A549 (cell line): ENCODE data around the gene ERFL. TPM values are rescaled to one million over a fixed set of nuclear protein-coding genes. Genes with fewer than 3 reads are reported as not detected.

ENCODE experiments used
- BCL3 ChIP-seq: fragments of >200 bp; sonication (Bioruptor Twin); formaldehyde crosslinking; IDR thresholded peaks from 3 replicates; pipeline ENCODE4 v1.6.1; 2016
- CBX8 ChIP-seq: fragments of 200-600 bp; sonication (generic); IDR thresholded peaks from 2 replicates; pipeline ENCODE4 v1.6.1; 2016
- CEBPB ChIP-seq, 2 experiments: fragments of >200 bp in 1 of 2; sonication (Bioruptor Twin) in 1 of 2; formaldehyde crosslinking in 1 of 2; IDR thresholded peaks; 2 replicates each; pipeline ENCODE4 v1.6.1; 2012 to 2016
- CHD4 ChIP-seq: fragments of 200-600 bp; sonication (generic); IDR thresholded peaks from 2 replicates; pipeline ENCODE4 v1.6.1; 2016; ENCODE audit warnings: antibody characterized with exemption, mild to moderate bottlenecking, borderline replicate concordance
- E2F6 ChIP-seq: IDR thresholded peaks from 2 replicates; pipeline ENCODE4 v1.6.1; 2012; ENCODE audit warnings: low read depth, borderline replicate concordance
- ELK1 ChIP-seq: fragments of 150-350 bp; IDR thresholded peaks from 2 replicates; pipeline ENCODE4 v1.6.1; 2014; ENCODE audit warnings: low read depth, mild to moderate bottlenecking, low read length
- ESRRA ChIP-seq: fragments of 150-350 bp; IDR thresholded peaks from 2 replicates; pipeline ENCODE4 v1.6.1; 2014; ENCODE audit warnings: mild to moderate bottlenecking, low read length, borderline replicate concordance
- FOSB ChIP-seq: fragments of 250-450 bp; sonication (Bioruptor Pico); IDR thresholded peaks from 2 replicates; pipeline ENCODE4 v1.5.0; 2020; ENCODE audit warnings: mild to moderate bottlenecking, moderate library complexity
- FOSL2 ChIP-seq, 2 experiments: fragments of 450-650 bp in 1 of 2; fragments of >200 bp in 1 of 2; sonication (Bioruptor Twin) in 1 of 2; formaldehyde crosslinking; IDR thresholded peaks; 2 replicates each; pipeline versions ENCODE4 v1.5.0 to v1.6.1; 2016 to 2020; ENCODE audit warnings: mild to moderate bottlenecking in 1 of 2, moderate library complexity in 1 of 2
- FOXS1 ChIP-seq: fragments of 250-450 bp; sonication (Bioruptor Pico); IDR thresholded peaks from 2 replicates; pipeline ENCODE4 v1.5.0; 2020; ENCODE audit warnings: mild to moderate bottlenecking, moderate library complexity
- GATA3 ChIP-seq: IDR thresholded peaks from 2 replicates; pipeline ENCODE4 v1.6.1; 2012; ENCODE audit warnings: borderline replicate concordance
- HMGXB4 ChIP-seq: fragments of 250-450 bp; sonication (Bioruptor Pico); IDR thresholded peaks from 2 replicates; pipeline ENCODE4 v1.5.0; 2021; ENCODE audit warnings: mild to moderate bottlenecking, moderate library complexity, borderline replicate concordance
- HOXA7 ChIP-seq: fragments of 250-450 bp; sonication (Bioruptor Pico); IDR thresholded peaks from 2 replicates; pipeline ENCODE4 v1.5.0; 2020; ENCODE audit warnings: mild to moderate bottlenecking, moderate library complexity
- HOXB13 ChIP-seq: fragments of 250-450 bp; sonication (Bioruptor Pico); IDR thresholded peaks from 2 replicates; pipeline ENCODE4 v1.5.0; 2020; ENCODE audit warnings: low read depth, mild to moderate bottlenecking, moderate library complexity
- HOXB5 ChIP-seq: fragments of 250-450 bp; sonication (Bioruptor Pico); IDR thresholded peaks from 2 replicates; pipeline ENCODE4 v1.5.0; 2020; ENCODE audit warnings: mild to moderate bottlenecking, moderate library complexity
- KDM1A ChIP-seq: fragments of 200-600 bp; sonication (generic); IDR thresholded peaks from 2 replicates; pipeline ENCODE4 v1.6.1; 2016; ENCODE audit warnings: low read depth, mild to moderate bottlenecking
- MYC ChIP-seq: IDR thresholded peaks from 2 replicates; pipeline ENCODE4 v1.6.1; 2012; ENCODE audit warnings: mild to moderate bottlenecking, inconsistent platforms, low read length, improper control_type of control experiment, borderline replicate concordance
- NFE2L2 ChIP-seq: fragments of 150-350 bp; conservative IDR thresholded peaks from 2 replicates; pipeline ENCODE4 v1.6.1; 2014; ENCODE audit warnings: low read length
- PHF8 ChIP-seq: fragments of 200-600 bp; sonication (generic); IDR thresholded peaks from 2 replicates; pipeline ENCODE4 v1.6.1; 2016; ENCODE audit warnings: low read depth, mild to moderate bottlenecking, antibody characterized with exemption, moderate library complexity, borderline replicate concordance
- POLR2AphosphoS2 ChIP-seq: conservative IDR thresholded peaks from 2 replicates; pipeline ENCODE4 v1.6.1; 2012; ENCODE audit warnings: low read length, improper control_type of control experiment, inconsistent platforms
- REST ChIP-seq: fragments of 200-600 bp; sonication (generic); IDR thresholded peaks from 2 replicates; pipeline ENCODE4 v1.6.1; 2016; ENCODE audit warnings: antibody characterized with exemption, mild to moderate bottlenecking, moderate library complexity
- SMC3 ChIP-seq: fragments of >200 bp; sonication (Bioruptor Twin); formaldehyde crosslinking; IDR thresholded peaks from 3 replicates; pipeline ENCODE4 v1.6.1; 2018; ENCODE audit warnings: inconsistent platforms
- TP53 ChIP-seq: fragments of 250-450 bp; sonication (Bioruptor Pico); IDR thresholded peaks from 2 replicates; pipeline ENCODE4 v1.5.0; 2021; ENCODE audit warnings: mild to moderate bottlenecking, moderate library complexity
- ZC3H11A ChIP-seq: fragments of 450-650 bp; IDR thresholded peaks from 2 replicates; pipeline ENCODE4 v1.6.1; 2014; ENCODE audit warnings: antibody characterized with exemption, mild to moderate bottlenecking
- ZNF302 ChIP-seq: fragments of 250-450 bp; sonication (Bioruptor Pico); IDR thresholded peaks from 2 replicates; pipeline ENCODE4 v1.9.0; 2021; ENCODE audit warnings: inconsistent platforms, mild to moderate bottlenecking, moderate library complexity
- polyA plus RNA-seq, 4 experiments: library from polyadenylated mRNA; depleted of rRNA in 3 of 4; stranded (reverse); fragments of >200 nt; fragmentation: RNase III in 1 of 4; extraction: RNeasy Plus Mini Kit Qiagen cat#74134 plus additional on column Dnase treatment in 1 of 4; gene quantifications; 2 replicates in 3 of 4; 3 replicates in 1 of 4; pipeline ENCODE4 v1.2.3, GENCODE V29; 2011 to 2017
- TF ChIP-seq, protein P1 (sequence below): fragments of >200 bp; sonication (Bioruptor Twin); formaldehyde crosslinking; IDR thresholded peaks from 3 replicates; pipeline ENCODE4 v1.5.1; 2016

The ERFL gene
- polyA plus RNA-seq, 2 of the 4 experiments (the other 2 are of a cell fraction) = 0.15 to 0.19 TPM

- TF ChIP-seq, protein P1, sequence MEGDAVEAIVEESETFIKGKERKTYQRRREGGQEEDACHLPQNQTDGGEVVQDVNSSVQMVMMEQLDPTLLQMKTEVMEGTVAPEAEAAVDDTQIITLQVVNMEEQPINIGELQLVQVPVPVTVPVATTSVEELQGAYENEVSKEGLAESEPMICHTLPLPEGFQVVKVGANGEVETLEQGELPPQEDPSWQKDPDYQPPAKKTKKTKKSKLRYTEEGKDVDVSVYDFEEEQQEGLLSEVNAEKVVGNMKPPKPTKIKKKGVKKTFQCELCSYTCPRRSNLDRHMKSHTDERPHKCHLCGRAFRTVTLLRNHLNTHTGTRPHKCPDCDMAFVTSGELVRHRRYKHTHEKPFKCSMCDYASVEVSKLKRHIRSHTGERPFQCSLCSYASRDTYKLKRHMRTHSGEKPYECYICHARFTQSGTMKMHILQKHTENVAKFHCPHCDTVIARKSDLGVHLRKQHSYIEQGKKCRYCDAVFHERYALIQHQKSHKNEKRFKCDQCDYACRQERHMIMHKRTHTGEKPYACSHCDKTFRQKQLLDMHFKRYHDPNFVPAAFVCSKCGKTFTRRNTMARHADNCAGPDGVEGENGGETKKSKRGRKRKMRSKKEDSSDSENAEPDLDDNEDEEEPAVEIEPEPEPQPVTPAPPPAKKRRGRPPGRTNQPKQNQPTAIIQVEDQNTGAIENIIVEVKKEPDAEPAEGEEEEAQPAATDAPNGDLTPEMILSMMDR = peak; percentile 54
- TF ChIP-seq TP53 (CRISPR knock-in tag) (0 out of 2 replicates have a peak, but pooled peaks have one; percentile 45), FOSB (CRISPR knock-in tag) (no peak), FOXS1 (CRISPR knock-in tag) (no peak), ZC3H11A (no peak), POLR2AphosphoS2 (no peak), HOXB13 (0 out of 2 replicates have a peak, but pooled peaks have one; percentile 43), REST (no peak), KDM1A (no peak), NFE2L2 (0 out of 2 replicates have a peak, but pooled peaks have one; percentile 4), HMGXB4 (CRISPR knock-in tag) (peak; percentile 65; the same call in 1 of the 2 replicates), HOXA7 (CRISPR knock-in tag) (no peak), PHF8 (peak; percentile 62; the same call in 1 of the 2 replicates), GATA3 (0 out of 2 replicates have a peak, but pooled peaks have one; percentile 26), ESRRA (no peak), ELK1 (no peak), CBX8 (no peak), MYC (peak; percentile 73; the same call in 1 of the 2 replicates), CHD4 (0 out of 2 replicates have a peak, but pooled peaks have one; percentile 58), E2F6 (peak; percentile 23; the same call in 1 of the 2 replicates), CEBPB (IDR thresholded peaks at IDR 0.05) (peak in 1 of 2 experiments; percentile 10; a peak in 1 of 4 replicates), BCL3 (peak; percentile 74; the same call in 1 of the 3 replicates), HOXB5 (no peak), FOSL2 (IDR thresholded peaks at IDR 0.05) (no peak), FOSL2 (CRISPR knock-in tag; IDR thresholded peaks at IDR 0.05) (peak; percentile 76), ZNF302 (CRISPR knock-in tag) (no peak), SMC3 (no peak; the same call in 2 of the 3 replicates)
Measured at GRCh38 chr19:41959056-41960053, 31.1 kb upstream of the ERFL start, which contains the start of gene RABAC1 (continued).
